ENCODE data around the gene COLEC11. TPM values are rescaled to one million over a fixed set of nuclear protein-coding genes. Genes with fewer than 3 reads are reported as not detected.
"Not testable (repeated sequence)": the region's sequence is repeated elsewhere in the genome, so short reads cannot be mapped to it uniquely, and the experiment has no call there.

COLEC11 gene
- polyA plus RNA-seq, 1 donor (not counting 4 experiments of a cell fraction or from before 2014, with no cell fraction given) = not detected

DNA sequence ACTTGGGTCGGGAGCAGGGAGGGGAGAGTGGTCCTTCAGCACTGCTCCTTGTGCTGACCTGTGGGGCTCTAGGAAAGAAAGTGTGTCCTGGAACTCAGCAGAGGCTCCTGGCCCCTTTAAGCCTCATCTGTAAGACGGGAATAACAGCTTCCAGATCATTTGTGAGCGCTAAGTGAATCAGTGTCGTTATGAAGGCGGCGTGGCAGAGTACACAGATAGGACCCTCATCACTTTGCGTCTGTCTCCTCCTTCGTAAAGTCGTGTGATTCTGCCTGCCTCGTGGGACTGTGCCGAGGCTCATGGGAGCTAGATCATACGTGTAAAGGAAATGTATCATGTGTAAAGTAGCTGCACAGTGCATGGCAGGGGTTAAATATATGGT lies 18.6 kb downstream of the COLEC11 start:
- dilution Hi-C loops (cut with MboI; ENCODE audit: extremely low pct_ligation_motif_present, low sequenced_read_pairs) = no loop called here
- H4K20me1 ChIP-seq (ENCODE audit: control insufficient read depth, extremely low read depth, insufficient read depth, low read length) = no peaks in the 10 kb centered on the region
- FAIRE-seq (no peak), DNase-seq (ENCODE audit: low read depth, low spot score) (no peak)
- H3K27me3 ChIP-seq (ENCODE audit: control insufficient read depth, extremely low read depth, insufficient read depth, low read length) = peaks cover 3% of the 10 kb centered on the region
- H2AFZ ChIP-seq (ENCODE audit: control insufficient read depth, low read length) = no peak overlapping the region
- H3K9ac ChIP-seq (ENCODE audit: control insufficient read depth, extremely low read depth, insufficient read depth, low read length) = no peak overlapping the region
- no peaks in the 10 kb centered on the region for H3K9me1 ChIP-seq (ENCODE audit: control insufficient read depth, extremely low read depth, insufficient read depth, low read length)
- H3K36me3 ChIP-seq (ENCODE audit: control insufficient read depth in 2 of 2, extremely low read depth in 1 of 2, insufficient read depth in 2 of 2, low read length in 2 of 2) = no peaks in the 10 kb centered on the region
- no peak overlapping the region for H3K4me2 ChIP-seq (ENCODE audit: control insufficient read depth, extremely low read depth, insufficient read depth, low read depth, low read length)
- no peaks in the 10 kb centered on the region for H3K9me3 ChIP-seq (ENCODE audit: control insufficient read depth, low read depth, low read length)
- no peak overlapping the region for H3K27ac ChIP-seq (ENCODE audit: control insufficient read depth, insufficient read depth, low read length)
- no peak overlapping the region for H3K4me3 ChIP-seq (ENCODE audit: control insufficient read depth in 2 of 3, extremely low read depth in 1 of 3, insufficient read depth in 2 of 3, low read depth in 1 of 3, low read length in 3 of 3)
- no peak for TF ChIP-seq EZH2 (IDR thresholded peaks at IDR 0.05; ENCODE audit: low read length)
- TF ChIP-seq, protein P1, sequence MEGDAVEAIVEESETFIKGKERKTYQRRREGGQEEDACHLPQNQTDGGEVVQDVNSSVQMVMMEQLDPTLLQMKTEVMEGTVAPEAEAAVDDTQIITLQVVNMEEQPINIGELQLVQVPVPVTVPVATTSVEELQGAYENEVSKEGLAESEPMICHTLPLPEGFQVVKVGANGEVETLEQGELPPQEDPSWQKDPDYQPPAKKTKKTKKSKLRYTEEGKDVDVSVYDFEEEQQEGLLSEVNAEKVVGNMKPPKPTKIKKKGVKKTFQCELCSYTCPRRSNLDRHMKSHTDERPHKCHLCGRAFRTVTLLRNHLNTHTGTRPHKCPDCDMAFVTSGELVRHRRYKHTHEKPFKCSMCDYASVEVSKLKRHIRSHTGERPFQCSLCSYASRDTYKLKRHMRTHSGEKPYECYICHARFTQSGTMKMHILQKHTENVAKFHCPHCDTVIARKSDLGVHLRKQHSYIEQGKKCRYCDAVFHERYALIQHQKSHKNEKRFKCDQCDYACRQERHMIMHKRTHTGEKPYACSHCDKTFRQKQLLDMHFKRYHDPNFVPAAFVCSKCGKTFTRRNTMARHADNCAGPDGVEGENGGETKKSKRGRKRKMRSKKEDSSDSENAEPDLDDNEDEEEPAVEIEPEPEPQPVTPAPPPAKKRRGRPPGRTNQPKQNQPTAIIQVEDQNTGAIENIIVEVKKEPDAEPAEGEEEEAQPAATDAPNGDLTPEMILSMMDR (optimal IDR thresholded peaks at IDR 0.05 in 1 of 3, IDR thresholded peaks at IDR 0.05 in 1 of 3, conservative IDR thresholded peaks at IDR 0.05 in 1 of 3; ENCODE audit: extremely low read depth in 1 of 3, insufficient read depth in 2 of 3, low read length in 3 of 3) = no peak
- no peaks in the 10 kb centered on the region for H3K79me2 ChIP-seq (ENCODE audit: control insufficient read depth, insufficient read depth, low read length)
- H3K4me1 ChIP-seq (ENCODE audit: control insufficient read depth, extremely low read depth, insufficient read depth, low read length) = peaks cover 6% of the 10 kb centered on the region

DNA sequence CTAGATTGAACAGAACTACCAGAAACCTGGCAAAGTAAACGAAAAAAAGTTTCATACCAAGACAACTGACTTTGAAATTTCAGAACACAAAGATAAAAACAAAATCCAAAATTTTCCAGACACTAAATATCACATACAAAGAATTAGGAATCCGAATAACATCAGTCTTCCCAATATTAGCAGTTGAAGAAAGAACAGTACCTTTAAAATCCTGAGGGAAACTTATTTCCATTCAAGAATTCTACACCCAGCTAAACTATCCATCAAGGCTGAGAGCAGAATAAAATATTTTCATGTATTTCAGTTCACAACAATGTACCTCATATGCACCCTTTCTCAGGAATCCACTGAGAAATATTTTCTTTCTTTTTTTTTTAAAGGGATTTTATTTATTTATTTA lies 19.8 kb downstream of the COLEC11 start:
- H3K27me3 ChIP-seq (ENCODE audit: control insufficient read depth, extremely low read depth, insufficient read depth, low read length); dilution Hi-C loops (cut with MboI; ENCODE audit: extremely low pct_ligation_motif_present, low sequenced_read_pairs); H2AFZ ChIP-seq (ENCODE audit: control insufficient read depth, low read length); H3K4me1 ChIP-seq (ENCODE audit: control insufficient read depth, extremely low read depth, insufficient read depth, low read length); DNase-seq (ENCODE audit: low read depth, low spot score); H3K4me2 ChIP-seq (ENCODE audit: control insufficient read depth, extremely low read depth, insufficient read depth, low read depth, low read length); H3K9ac ChIP-seq (ENCODE audit: control insufficient read depth, extremely low read depth, insufficient read depth, low read length); H3K79me2 ChIP-seq (ENCODE audit: control insufficient read depth, insufficient read depth, low read length); H3K9me3 ChIP-seq (ENCODE audit: control insufficient read depth, low read depth, low read length); FAIRE-seq; H3K9me1 ChIP-seq (ENCODE audit: control insufficient read depth, extremely low read depth, insufficient read depth, low read length); H3K27ac ChIP-seq (ENCODE audit: control insufficient read depth, insufficient read depth, low read length); H3K36me3 ChIP-seq (ENCODE audit: control insufficient read depth in 2 of 2, extremely low read depth in 1 of 2, insufficient read depth in 2 of 2, low read length in 2 of 2); H4K20me1 ChIP-seq (ENCODE audit: control insufficient read depth, extremely low read depth, insufficient read depth, low read length); H3K4me3 ChIP-seq (ENCODE audit: control insufficient read depth in 2 of 3, extremely low read depth in 1 of 3, insufficient read depth in 2 of 3, low read depth in 1 of 3, low read length in 3 of 3): not testable (repeated sequence)

DNA sequence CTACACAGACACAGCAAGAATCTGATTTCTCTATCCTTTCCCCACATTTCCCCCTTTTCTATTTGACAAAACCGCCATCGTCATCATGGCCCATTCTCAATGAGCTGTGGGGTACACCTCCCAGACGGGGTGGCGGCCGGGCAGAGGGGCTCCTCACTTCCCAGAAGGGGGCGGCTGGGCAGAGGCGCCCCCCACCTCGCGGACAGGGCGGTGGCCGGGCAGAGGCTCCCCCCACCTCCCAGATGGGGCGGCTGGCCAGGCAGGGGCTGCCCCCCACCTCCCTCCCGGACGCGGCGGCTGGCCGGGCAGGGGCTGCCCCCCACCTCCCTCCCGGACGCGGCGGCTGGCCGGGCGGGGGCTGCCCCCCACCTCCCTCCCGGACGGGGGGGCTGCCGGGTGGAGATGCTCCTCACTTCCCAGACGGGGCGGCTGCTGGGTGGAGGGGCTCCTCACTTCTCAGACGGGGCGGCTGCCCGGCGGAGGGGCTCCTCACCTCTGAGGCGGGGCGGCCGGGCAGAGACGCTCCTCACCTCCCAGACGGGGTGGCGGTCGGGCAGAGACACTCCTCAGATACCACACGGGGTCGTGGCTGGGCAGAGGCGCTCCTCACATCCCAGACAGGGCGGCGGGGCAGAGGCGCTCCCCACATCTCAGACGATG lies 20.8 kb downstream of the COLEC11 start:
- H3K27ac ChIP-seq (ENCODE audit: control insufficient read depth, insufficient read depth, low read length); H2AFZ ChIP-seq (ENCODE audit: control insufficient read depth, low read length); H3K9ac ChIP-seq (ENCODE audit: control insufficient read depth, extremely low read depth, insufficient read depth, low read length); H3K4me3 ChIP-seq (ENCODE audit: control insufficient read depth in 2 of 3, extremely low read depth in 1 of 3, insufficient read depth in 2 of 3, low read depth in 1 of 3, low read length in 3 of 3); H3K4me2 ChIP-seq (ENCODE audit: control insufficient read depth, extremely low read depth, insufficient read depth, low read depth, low read length); DNase-seq (ENCODE audit: low read depth, low spot score); H3K9me1 ChIP-seq (ENCODE audit: control insufficient read depth, extremely low read depth, insufficient read depth, low read length); H3K9me3 ChIP-seq (ENCODE audit: control insufficient read depth, low read depth, low read length); H4K20me1 ChIP-seq (ENCODE audit: control insufficient read depth, extremely low read depth, insufficient read depth, low read length); H3K79me2 ChIP-seq (ENCODE audit: control insufficient read depth, insufficient read depth, low read length); dilution Hi-C loops (cut with MboI; ENCODE audit: extremely low pct_ligation_motif_present, low sequenced_read_pairs); FAIRE-seq; H3K27me3 ChIP-seq (ENCODE audit: control insufficient read depth, extremely low read depth, insufficient read depth, low read length); H3K36me3 ChIP-seq (ENCODE audit: control insufficient read depth in 2 of 2, extremely low read depth in 1 of 2, insufficient read depth in 2 of 2, low read length in 2 of 2): not testable (repeated sequence)
- peaks cover 11% of the 10 kb centered on the region for H3K4me1 ChIP-seq (ENCODE audit: control insufficient read depth, extremely low read depth, insufficient read depth, low read length)

DNA sequence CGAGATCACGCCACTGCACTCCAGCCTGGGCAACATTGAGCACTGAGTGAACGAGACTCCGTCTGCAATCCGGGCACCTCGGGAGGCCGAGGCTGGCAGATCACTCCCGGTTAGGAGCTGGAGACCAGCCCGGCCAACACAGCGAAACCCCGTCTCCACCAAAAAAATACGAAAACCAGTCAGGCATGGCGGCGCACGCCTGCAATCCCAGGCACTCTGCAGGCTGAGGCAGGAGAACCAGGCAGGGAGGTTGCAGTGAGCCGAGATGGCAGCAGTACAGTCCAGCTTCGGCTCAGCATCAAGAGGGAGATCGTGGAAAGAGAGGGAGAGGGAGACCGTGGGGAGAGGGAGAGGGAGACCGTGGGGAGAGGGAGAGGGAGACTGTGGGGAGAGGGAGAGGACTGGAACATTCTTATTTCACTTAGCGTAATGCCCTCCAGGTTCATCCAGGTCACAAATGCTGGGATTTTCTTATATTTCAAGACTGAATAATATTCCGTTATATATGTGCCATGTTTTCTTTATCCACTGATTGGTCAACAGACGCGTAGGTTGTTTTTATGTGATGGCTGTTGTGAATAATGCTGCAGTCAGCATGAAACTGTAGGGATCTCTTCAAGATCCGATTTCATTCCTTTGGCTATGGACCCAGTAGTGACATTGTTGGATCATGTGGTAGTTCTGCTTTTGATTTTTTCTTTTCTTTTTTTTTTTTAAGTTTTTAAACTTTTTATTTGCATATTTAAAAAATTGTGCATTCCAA lies 21.7 kb downstream of the COLEC11 start:
- H3K9me1 ChIP-seq (ENCODE audit: control insufficient read depth, extremely low read depth, insufficient read depth, low read length); H3K36me3 ChIP-seq (ENCODE audit: control insufficient read depth in 2 of 2, extremely low read depth in 1 of 2, insufficient read depth in 2 of 2, low read length in 2 of 2); H4K20me1 ChIP-seq (ENCODE audit: control insufficient read depth, extremely low read depth, insufficient read depth, low read length); H3K27me3 ChIP-seq (ENCODE audit: control insufficient read depth, extremely low read depth, insufficient read depth, low read length); H3K27ac ChIP-seq (ENCODE audit: control insufficient read depth, insufficient read depth, low read length); dilution Hi-C loops (cut with MboI; ENCODE audit: extremely low pct_ligation_motif_present, low sequenced_read_pairs); H3K9me3 ChIP-seq (ENCODE audit: control insufficient read depth, low read depth, low read length); FAIRE-seq; H3K4me3 ChIP-seq (ENCODE audit: control insufficient read depth in 2 of 3, extremely low read depth in 1 of 3, insufficient read depth in 2 of 3, low read depth in 1 of 3, low read length in 3 of 3); H3K9ac ChIP-seq (ENCODE audit: control insufficient read depth, extremely low read depth, insufficient read depth, low read length); H2AFZ ChIP-seq (ENCODE audit: control insufficient read depth, low read length); DNase-seq (ENCODE audit: low read depth, low spot score); H3K4me2 ChIP-seq (ENCODE audit: control insufficient read depth, extremely low read depth, insufficient read depth, low read depth, low read length); H3K79me2 ChIP-seq (ENCODE audit: control insufficient read depth, insufficient read depth, low read length): not testable (repeated sequence)
- H3K4me1 ChIP-seq (ENCODE audit: control insufficient read depth, extremely low read depth, insufficient read depth, low read length) = peaks cover 14% of the 10 kb centered on the region

Data from keratinocyte (primary cell).